A673 (cell line): ENCODE measurements around the gene CNNM4.

Experiments
- EZH2 ChIP-seq: fragments of 200-600 bp; sonication (generic); IDR thresholded peaks from 2 replicates; pipeline ENCODE4 v1.6.1; 2017; ENCODE audit warnings: borderline replicate concordance, low read depth, mild to moderate bottlenecking, mixed read lengths, antibody characterized with exemption, low read length; ENCODE audit not compliant: poor library complexity, severe bottlenecking
- TF ChIP-seq, protein P1 (sequence below): fragments of 300-800, 200-600 bp; sonication (generic); conservative IDR thresholded peaks from 2 replicates; pipeline ENCODE4 v1.5.1; 2017; ENCODE audit warnings: low read depth, mild to moderate bottlenecking, antibody characterized with exemption, low read length, moderate library complexity, mixed read lengths

GRCh38 chr2:96838345-96839292, 77.9 kb downstream of the CNNM4 start:
- TF ChIP-seq EZH2 = no peak
- TF ChIP-seq, protein P1, sequence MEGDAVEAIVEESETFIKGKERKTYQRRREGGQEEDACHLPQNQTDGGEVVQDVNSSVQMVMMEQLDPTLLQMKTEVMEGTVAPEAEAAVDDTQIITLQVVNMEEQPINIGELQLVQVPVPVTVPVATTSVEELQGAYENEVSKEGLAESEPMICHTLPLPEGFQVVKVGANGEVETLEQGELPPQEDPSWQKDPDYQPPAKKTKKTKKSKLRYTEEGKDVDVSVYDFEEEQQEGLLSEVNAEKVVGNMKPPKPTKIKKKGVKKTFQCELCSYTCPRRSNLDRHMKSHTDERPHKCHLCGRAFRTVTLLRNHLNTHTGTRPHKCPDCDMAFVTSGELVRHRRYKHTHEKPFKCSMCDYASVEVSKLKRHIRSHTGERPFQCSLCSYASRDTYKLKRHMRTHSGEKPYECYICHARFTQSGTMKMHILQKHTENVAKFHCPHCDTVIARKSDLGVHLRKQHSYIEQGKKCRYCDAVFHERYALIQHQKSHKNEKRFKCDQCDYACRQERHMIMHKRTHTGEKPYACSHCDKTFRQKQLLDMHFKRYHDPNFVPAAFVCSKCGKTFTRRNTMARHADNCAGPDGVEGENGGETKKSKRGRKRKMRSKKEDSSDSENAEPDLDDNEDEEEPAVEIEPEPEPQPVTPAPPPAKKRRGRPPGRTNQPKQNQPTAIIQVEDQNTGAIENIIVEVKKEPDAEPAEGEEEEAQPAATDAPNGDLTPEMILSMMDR = no peak
